ENCODE results near the gene MCM3AP. TPM values are rescaled to one million over a fixed set of nuclear protein-coding genes. Genes with fewer than 3 reads are reported as not detected.

Gene MCM3AP
- polyA plus RNA-seq, 1 experiment, result 31.6 TPM

DNA sequence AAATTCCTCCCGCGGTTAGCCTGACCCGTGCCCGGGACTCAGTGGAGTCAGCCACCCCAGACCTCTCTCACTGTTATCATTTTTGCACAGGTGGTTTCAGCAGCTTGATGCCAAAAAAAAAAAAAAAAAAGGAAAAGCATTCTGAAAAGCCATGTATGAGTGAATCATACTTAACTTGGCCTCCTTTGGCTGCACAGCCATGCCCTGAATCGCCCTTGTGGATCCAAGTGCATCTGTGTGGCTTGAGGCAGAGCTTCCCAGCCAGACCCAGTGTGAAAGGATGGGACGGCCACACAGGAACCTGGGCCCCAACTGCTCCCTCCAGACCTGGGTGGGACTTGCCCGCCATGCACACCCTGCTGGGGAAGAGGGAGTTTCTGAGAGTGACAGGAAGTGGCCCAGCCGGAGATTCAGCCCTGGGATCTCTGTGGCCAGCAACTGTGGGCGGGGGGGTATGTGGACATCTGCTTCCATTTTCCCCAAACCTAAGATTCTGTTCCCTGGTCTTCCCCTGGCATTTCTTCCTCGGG, 9.3 kb upstream of the MCM3AP start:
- CTCF ChIA-PET, result interaction anchor here (0.5 to 1.1 kb wide), 2 partner anchors 9 to 22 kb away, joined by 4 to 5 read pairs; partner anchors contain the start of genes MCM3AP and YBEY
- no peak for DNase-seq (ENCODE audit: low read depth)
- POLR2A ChIA-PET, result interaction anchor here (0.6 kb wide), 1 partner anchor 31 kb away, joined by 3 read pairs; a partner anchor contains a TSS
- Histone ChIP-seq H3K27me3 (ENCODE audit: control insufficient read depth, insufficient read depth, low read length) (no peaks in the 10 kb centered on the region), H3K36me3 (ENCODE audit: control insufficient read depth, insufficient read depth, low read length) (peaks cover 7% of the 10 kb centered on the region), H3K4me3 (ENCODE audit: low read depth, low read length) (no peak overlapping the region)
- TF ChIP-seq, protein P1, sequence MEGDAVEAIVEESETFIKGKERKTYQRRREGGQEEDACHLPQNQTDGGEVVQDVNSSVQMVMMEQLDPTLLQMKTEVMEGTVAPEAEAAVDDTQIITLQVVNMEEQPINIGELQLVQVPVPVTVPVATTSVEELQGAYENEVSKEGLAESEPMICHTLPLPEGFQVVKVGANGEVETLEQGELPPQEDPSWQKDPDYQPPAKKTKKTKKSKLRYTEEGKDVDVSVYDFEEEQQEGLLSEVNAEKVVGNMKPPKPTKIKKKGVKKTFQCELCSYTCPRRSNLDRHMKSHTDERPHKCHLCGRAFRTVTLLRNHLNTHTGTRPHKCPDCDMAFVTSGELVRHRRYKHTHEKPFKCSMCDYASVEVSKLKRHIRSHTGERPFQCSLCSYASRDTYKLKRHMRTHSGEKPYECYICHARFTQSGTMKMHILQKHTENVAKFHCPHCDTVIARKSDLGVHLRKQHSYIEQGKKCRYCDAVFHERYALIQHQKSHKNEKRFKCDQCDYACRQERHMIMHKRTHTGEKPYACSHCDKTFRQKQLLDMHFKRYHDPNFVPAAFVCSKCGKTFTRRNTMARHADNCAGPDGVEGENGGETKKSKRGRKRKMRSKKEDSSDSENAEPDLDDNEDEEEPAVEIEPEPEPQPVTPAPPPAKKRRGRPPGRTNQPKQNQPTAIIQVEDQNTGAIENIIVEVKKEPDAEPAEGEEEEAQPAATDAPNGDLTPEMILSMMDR (IDR thresholded peaks at IDR 0.05; ENCODE audit: insufficient read depth, low read depth, low read length), result no peak

DNA sequence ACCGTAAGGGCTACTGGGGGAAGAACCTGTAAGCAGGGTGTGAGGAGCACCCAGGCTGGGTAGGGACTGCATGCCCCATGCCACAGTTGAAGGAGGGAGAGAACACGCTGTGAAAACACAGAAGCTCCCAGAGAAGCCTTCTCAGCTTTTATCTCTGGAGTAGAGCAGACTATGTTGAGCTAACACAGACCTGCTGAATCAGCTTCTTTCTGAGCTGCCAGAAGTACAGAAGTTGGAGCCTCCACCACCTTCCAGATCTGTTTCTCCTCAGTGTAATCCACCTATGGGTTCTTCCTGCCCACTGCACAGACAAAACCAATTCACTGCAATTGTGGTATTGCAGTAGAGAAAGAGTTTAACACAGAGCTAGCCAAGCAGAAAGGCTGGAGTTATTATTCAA, 6.2 kb upstream of the MCM3AP start:
- Histone ChIP-seq H3K27me3 (ENCODE audit: control insufficient read depth, insufficient read depth, low read length) (no peaks in the 10 kb centered on the region), H3K36me3 (ENCODE audit: control insufficient read depth, insufficient read depth, low read length) (peaks cover 7% of the 10 kb centered on the region), H3K4me3 (ENCODE audit: low read depth, low read length) (no peak overlapping the region)
- CTCF ChIA-PET, result no interaction called here
- TF ChIP-seq, protein P1 (IDR thresholded peaks at IDR 0.05; ENCODE audit: insufficient read depth, low read depth, low read length), result no peak
- POLR2A ChIA-PET, result no interaction called here
- DNase-seq (ENCODE audit: low read depth), result no peak

DNA sequence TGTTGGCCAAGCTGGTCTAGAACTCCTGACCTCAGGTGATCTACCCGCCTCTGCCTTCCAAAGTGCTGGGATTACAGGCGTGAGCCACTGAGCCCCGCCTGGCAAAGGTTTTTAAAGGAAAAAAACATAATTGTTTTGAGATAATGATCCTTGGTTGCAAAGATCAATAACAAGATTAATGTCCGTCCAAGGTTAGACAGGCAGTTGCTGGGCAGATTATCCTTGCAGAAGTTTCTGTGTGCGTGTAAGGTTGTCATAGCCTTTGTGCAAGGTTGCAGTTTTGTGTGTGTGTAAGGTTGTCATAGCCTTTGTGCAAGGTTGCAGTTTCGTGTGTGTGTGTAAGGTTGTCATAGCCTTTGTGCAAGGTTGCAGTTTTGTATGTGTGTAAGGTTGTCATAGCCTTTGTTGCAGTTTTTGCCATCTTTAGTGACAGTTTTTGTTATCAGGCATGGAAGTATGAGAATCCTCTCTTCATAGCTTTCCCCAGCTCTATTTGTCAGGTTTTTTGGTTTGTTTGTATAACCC, 4.3 kb upstream of the MCM3AP start:
- H3K4me3 ChIP-seq (ENCODE audit: low read depth, low read length), result no peak overlapping the region
- ChIA-PET CTCF (no interaction called here), POLR2A (no interaction called here)
- TF ChIP-seq, protein P1 (IDR thresholded peaks at IDR 0.05; ENCODE audit: insufficient read depth, low read depth, low read length), result no peak
- DNase-seq (ENCODE audit: low read depth), result no peak
- peaks cover 7% of the 10 kb centered on the region for H3K36me3 ChIP-seq (ENCODE audit: control insufficient read depth, insufficient read depth, low read length)
- no peaks in the 10 kb centered on the region for H3K27me3 ChIP-seq (ENCODE audit: control insufficient read depth, insufficient read depth, low read length)

DNA sequence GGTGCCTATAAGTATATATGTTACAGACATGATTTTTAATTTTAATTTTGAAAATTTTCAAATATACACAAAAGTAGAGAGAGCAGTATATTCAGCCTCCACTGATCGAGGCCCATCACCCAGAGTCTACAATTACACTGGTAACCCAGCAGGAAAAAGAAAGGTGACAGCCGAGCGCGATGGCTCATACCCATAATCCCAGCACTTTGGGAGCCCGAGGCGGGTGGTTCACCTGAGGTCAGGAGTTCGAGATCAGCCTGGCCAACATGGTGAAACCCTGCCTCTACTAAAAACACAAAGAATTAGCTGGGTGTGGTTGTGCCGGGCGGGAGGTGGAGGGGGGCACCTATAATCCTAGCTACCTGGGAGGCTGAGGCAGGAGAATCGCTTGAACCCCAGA, 2.1 kb upstream of the MCM3AP start:
- DNase-seq (ENCODE audit: low read depth), result no peak
- peak overlapping the region; percentile 87 for H3K4me3 ChIP-seq (ENCODE audit: low read depth, low read length)
- CTCF ChIA-PET, result no interaction called here

DNA sequence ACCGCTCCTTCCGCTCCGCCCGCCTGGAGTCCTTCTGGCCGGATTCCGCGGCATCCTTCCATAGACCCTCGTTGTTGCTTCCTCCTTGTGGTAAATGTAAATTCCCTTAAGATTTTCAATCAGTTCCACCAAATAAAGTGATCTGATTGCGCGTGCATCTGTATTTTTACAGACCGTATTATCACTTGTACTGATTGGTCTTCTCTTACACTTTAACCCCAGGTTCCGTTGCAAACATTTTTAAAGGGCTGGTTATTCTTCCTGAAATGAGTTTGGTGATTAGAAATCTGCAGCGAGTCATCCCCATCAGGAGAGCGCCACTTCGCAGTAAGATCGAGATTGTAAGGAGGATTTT, 1.2 kb upstream of the MCM3AP start:
- H3K27me3 ChIP-seq (ENCODE audit: control insufficient read depth, insufficient read depth, low read length), result no peaks in the 10 kb centered on the region
- H3K4me3 ChIP-seq (ENCODE audit: low read depth, low read length), result peak overlapping the region; percentile 87
- POLR2A ChIA-PET, result no interaction called here
- peaks cover 4% of the 10 kb centered on the region for H3K36me3 ChIP-seq (ENCODE audit: control insufficient read depth, insufficient read depth, low read length)
- CTCF ChIA-PET, result interaction anchor here (0.7 to 1.4 kb wide), 2 partner anchors 8 to 134 kb away, joined by 3 to 4 read pairs; no protein-coding TSS in a partner anchor
- DNase-seq (ENCODE audit: low read depth), result no peak
- TF ChIP-seq, protein P1 (IDR thresholded peaks at IDR 0.05; ENCODE audit: insufficient read depth, low read depth, low read length), result 0 out of 2 replicates have a peak, but pooled peaks have one; percentile 1

More for the DNA sequence above, 2.1 kb upstream of the MCM3AP start:
- Histone ChIP-seq H3K27me3 (ENCODE audit: control insufficient read depth, insufficient read depth, low read length) (no peaks in the 10 kb centered on the region), H3K36me3 (ENCODE audit: control insufficient read depth, insufficient read depth, low read length) (peaks cover 7% of the 10 kb centered on the region)
- POLR2A ChIA-PET, result no interaction called here
- TF ChIP-seq, protein P1 (IDR thresholded peaks at IDR 0.05; ENCODE audit: insufficient read depth, low read depth, low read length), result no peak

All from BJ (cell line).